Pancreas (tissue), 10 donors: ENCODE results near the gene TREX2. TPM values are rescaled to one million over a fixed set of nuclear protein-coding genes. Genes with fewer than 3 reads are reported as not detected.
"Not testable (repeated sequence)": the region's sequence is repeated elsewhere in the genome, so short reads cannot be mapped to it uniquely, and the experiment has no call there.

Source experiments
- ATAC-seq, 4 donors: fragments of 200-7000 bp; cut with Tn5 transposase; one replicate each; pipeline versions ENCODE4 v1.8.0 to v1.9.1; 2020; ENCODE audit warnings: mild to moderate bottlenecking in 4 of 4, moderate library complexity in 4 of 4
- DNase-seq, 6 donors: peaks; one replicate each; pipeline ENCODE4 v3.0.0-alpha.2; 2020
- FAIRE-seq: peaks from 2 replicates; lab custom pipeline; 2012; peaks lifted over from hg19 to GRCh38; lab: Jason Lieb, UNC
- H3K27ac ChIP-seq, 4 donors: fragments of 200-600 bp; sonication (generic); 1 replicate in 3 of 4; 2 replicates in 1 of 4; pipeline versions ENCODE4 v1.5.0 to v1.8.0; 2020
- H3K27me3 ChIP-seq, 4 donors: fragments of 200-600 bp; one replicate each; pipeline ENCODE4 v1.8.0; 2021
- H3K36me3 ChIP-seq, 3 donors: fragments of 200-600 bp; sonication (generic) in 1 of 3; one replicate each; pipeline versions ENCODE4 v1.5.0 to v1.8.0; 2020 to 2021
- H3K4me1 ChIP-seq, 3 donors: fragments of 200-600 bp; one replicate each; pipeline ENCODE4 v1.8.0; 2021
- H3K4me3 ChIP-seq, 4 donors: fragments of 200-600 bp; sonication (generic) in 2 of 4; one replicate each; pipeline versions ENCODE4 v1.5.0 to v1.8.0; 2020 to 2021
- H3K9me3 ChIP-seq, 4 donors: fragments of 200-600 bp; one replicate each; pipeline ENCODE4 v1.8.0; 2021
- CTCF ChIP-seq, 4 donors: fragments of 200-600 bp; sonication (generic) in 3 of 4; IDR thresholded peaks; one replicate each; pipeline versions ENCODE4 v1.5.0 to v1.8.0; 2021; ENCODE audit warnings: antibody characterized with exemption in 4 of 4
- WGBS, 2 donors: extraction: QIAGEN DNeasy Blood & Tissue Kit; methylation state at CpG; one replicate each; pipeline ENCODE4 v1.1.7; 2013; 5-methylcytosine and 5-hydroxymethylcytosine counted together
- intact Hi-C, 3 donors: fragments of 100-400 bp; cut with DNase I; formaldehyde crosslinking; loops; one replicate each; pipeline versions ENCODE4 v1.11.1 to v1.14.2; 2022
- polyA plus RNA-seq, 2 donors: library from polyadenylated mRNA; stranded (reverse); fragments of 200-250 nt; gene quantifications; one replicate each; pipeline ENCODE4 v1.2.3, GENCODE V29; 2013
- total RNA-seq, 6 donors: library from RNA; stranded (reverse); fragmentation: NEBNext Ultra II Directional in 4 of 6; extraction: Animal tissue kit (Norgen Biotek cat#: 25700) in 4 of 6; gene quantifications; one replicate each; pipeline versions ENCODE4 v1.2.1 to v1.2.4, GENCODE V29; 2021 to 2023
- donor health status: healthy with polysubstance abuse.
- donor health status: DM: no; HTN: no; CAD: no; lungs with moderate emphysema.
- donor health status: DM: no; HTN: no; CAD: no.
- donor health status: control.
- donor health status: control.
- donor health status: Bipolar disorder and iron deficiency.
- donor health status: DM: yes; HTN: yes; CAD: no.
- donor health status: DM: no; HTN: no; CAD: no.
- donor health status: DM: no; HTN: no; CAD: no.
- donor health status: DM: yes; HTN: yes; CAD: no.

The TREX2 gene
- total and polyA plus RNA-seq, 8 donors, result 0.19 to 0.91 (median 0.55) TPM; not detected in 1

GRCh38 chrX:153406011-153406410, 39.8 kb downstream of the TREX2 start:
- DNase-seq (no peak), ATAC-seq (no peak), FAIRE-seq (no peak)
- Histone ChIP-seq H3K27me3 (peaks cover 0 to 4% (median 0%) of the 10 kb centered on the region in 4 donors), H3K9me3 (no peaks in the 10 kb centered on the region), H3K36me3 (no peaks in the 10 kb centered on the region), H3K4me1 (no peaks in the 10 kb centered on the region), H3K4me3 (no peak overlapping the region), H3K27ac (no peak overlapping the region)
- TF ChIP-seq CTCF (IDR thresholded peaks at IDR 0.05), result no peak
- intact Hi-C loops, result no loop called here
- 77 to 83% methylated on average over 9 of the region's 9 CpGs for WGBS, 2 donors

- DNase-seq (no peak), ATAC-seq (no peak), FAIRE-seq (no peak)
- no peak overlapping the region for H3K4me3 ChIP-seq
- H3K9me3 ChIP-seq, result no peaks in the 10 kb centered on the region
- peaks cover 0 to 4% (median 0%) of the 10 kb centered on the region in 4 donors for H3K27me3 ChIP-seq
- no peaks in the 10 kb centered on the region for H3K36me3 ChIP-seq
- WGBS, 2 donors, result 42 to 44% methylated on average over 5 of the region's 5 CpGs
- H3K27ac ChIP-seq, result no peak overlapping the region
- intact Hi-C loops, result no loop called here
- no peak for TF ChIP-seq CTCF (IDR thresholded peaks at IDR 0.05)
- no peaks in the 10 kb centered on the region for H3K4me1 ChIP-seq
Measured at GRCh38 chrX:153405426-153405825, 40.4 kb downstream of the TREX2 start.

GRCh38 chrX:153404333-153404732, 41.5 kb downstream of the TREX2 start:
- H3K27ac ChIP-seq, H3K27me3 ChIP-seq, H3K4me1 ChIP-seq, intact Hi-C loops, DNase-seq, H3K36me3 ChIP-seq, FAIRE-seq, ATAC-seq, H3K9me3 ChIP-seq, H3K4me3 ChIP-seq: not testable (repeated sequence)
- 81 to 85% methylated on average over 5 of the region's 5 CpGs for WGBS, 2 donors

GRCh38 chrX:153401133-153401764, 44.6 kb downstream of the TREX2 start, which contains the start of gene PNMA6E:
PNMA6E (minus strand) TSS chrX:153401350; CDS start chrX:153398849, 2,501 bp downstream.
- Histone ChIP-seq H3K27me3 (peaks cover 0 to 4% (median 2%) of the 10 kb centered on the region in 4 donors), H3K36me3 (no peaks in the 10 kb centered on the region), H3K4me1 (no peaks in the 10 kb centered on the region), H3K4me3 (no peak within 1 kb of the TSS), H3K27ac (no peak within 1 kb of the TSS), H3K9me3 (no peaks in the 10 kb centered on the region)
- no peak for ATAC-seq
- intact Hi-C loops, result no loop called here
- 90 to 91% methylated on average over 29 of the region's 29 CpGs for WGBS, 2 donors
- no peak for DNase-seq
- no peak for FAIRE-seq
- TF ChIP-seq CTCF (IDR thresholded peaks at IDR 0.05), result no peak

GRCh38 chrX:153400146-153401132, 45.4 kb downstream of the TREX2 start:
- 76 to 82% methylated on average over 58 to 60 of the region's 60 CpGs for WGBS, 2 donors
- DNase-seq, result peak in 1 of 6 donors; percentile 22
- Histone ChIP-seq H3K9me3 (no peaks in the 10 kb centered on the region), H3K4me3 (no peak overlapping the region), H3K27ac (no peak overlapping the region), H3K4me1 (no peaks in the 10 kb centered on the region), H3K36me3 (no peaks in the 10 kb centered on the region), H3K27me3 (peaks cover 0 to 4% (median 2%) of the 10 kb centered on the region in 4 donors)
- no peak for FAIRE-seq
- peak in 3 of 4 donors; percentile 6 to 16 (median 15) for TF ChIP-seq CTCF (IDR thresholded peaks at IDR 0.05)
- intact Hi-C loops, result no loop called here
- peak in 2 of 4 donors; percentile 24 to 40 for ATAC-seq
